LNCAP (cell line): Measurements from ENCODE around the gene FOXO1.

Source experiments
- CTCF ChIP-seq: fragments of 450-650 bp; IDR thresholded peaks from 2 replicates; pipeline ENCODE4 v1.5.1; 2017; ENCODE audit warnings: mild to moderate bottlenecking

The FOXO1 gene

GRCh38 chr13:40559915-40560314 lies 106.5 kb downstream of the FOXO1 start:
- no peak for TF ChIP-seq CTCF

GRCh38 chr13:40558656-40559055 lies 107.8 kb downstream of the FOXO1 start:
- no peak for TF ChIP-seq CTCF

- TF ChIP-seq CTCF, result no peak
These were observed 110.0 kb downstream of the FOXO1 start for GRCh38 chr13:40556453-40556852.

GRCh38 chr13:40553356-40553755 lies 113.1 kb downstream of the FOXO1 start:
- TF ChIP-seq CTCF, result no peak

- TF ChIP-seq CTCF, result no peak
These were observed 113.5 kb downstream of the FOXO1 start for GRCh38 chr13:40552895-40553294.

- no peak for TF ChIP-seq CTCF
These were observed 116.3 kb downstream of the FOXO1 start for GRCh38 chr13:40550130-40550529.

- no peak for TF ChIP-seq CTCF
These were observed 116.8 kb downstream of the FOXO1 start for GRCh38 chr13:40549500-40550094.
